OCI-LY1 (cell line): ENCODE measurements around the gene CD300E.

ENCODE experiments used
- H2AFZ ChIP-seq: fragments of 200-600 bp; sonication (generic), shearing (Covaris generic); 2 replicates; pipeline ENCODE4 v1.6.0; 2014; ENCODE audit warnings: antibody characterized with exemption, mild to moderate bottlenecking, low read length
- H3F3A ChIP-seq: fragments of 200-600 bp; sonication (generic), shearing (Covaris generic); 2 replicates; pipeline ENCODE4 v1.6.0; 2014; ENCODE audit warnings: mild to moderate bottlenecking, antibody characterized with exemption, low read length, moderate library complexity; ENCODE audit not compliant: insufficient read depth
- H3K27ac ChIP-seq: fragments of 200-600 bp; sonication (generic); 2 replicates; pipeline ENCODE4 v1.5.1; 2014; ENCODE audit warnings: low read length, mixed run types, mild to moderate bottlenecking, low read depth; ENCODE audit not compliant: poor library complexity, severe bottlenecking
- H3K27me3 ChIP-seq: fragments of 200-600 bp; sonication (generic); 2 replicates; pipeline ENCODE4 v1.6.0; 2014; ENCODE audit warnings: antibody characterized with exemption, mild to moderate bottlenecking, low read length, moderate library complexity; ENCODE audit not compliant: insufficient read depth
- H3K36me3 ChIP-seq: fragments of 200-600 bp; sonication (generic); 2 replicates; pipeline ENCODE4 v1.6.1; 2014; ENCODE audit warnings: mild to moderate bottlenecking, antibody characterized with exemption, low read length, moderate library complexity, mixed read lengths; ENCODE audit not compliant: insufficient read depth
- H3K4me1 ChIP-seq: fragments of 200-600 bp; sonication (generic); 2 replicates; pipeline ENCODE4 v1.5.1; 2014; ENCODE audit warnings: mild to moderate bottlenecking, low read length, moderate library complexity; ENCODE audit not compliant: insufficient read depth, severe bottlenecking
- H3K4me2 ChIP-seq: fragments of 200-600 bp; sonication (generic), shearing (Covaris generic); 2 replicates; pipeline ENCODE4 v1.6.1; 2014; ENCODE audit warnings: low read length
- H3K4me3 ChIP-seq: fragments of 200-600 bp; sonication (generic); 2 replicates; pipeline ENCODE4 v1.5.1; 2014; ENCODE audit warnings: low read length, low read depth, mild to moderate bottlenecking, mixed read lengths; ENCODE audit not compliant: poor library complexity, severe bottlenecking
- H3K79me2 ChIP-seq: fragments of 200-600 bp; shearing (Covaris generic); 2 replicates; pipeline ENCODE4 v1.6.1; 2016; ENCODE audit warnings: mixed run types, low read length, mixed read lengths; ENCODE audit not compliant: insufficient read depth
- H3K9ac ChIP-seq: fragments of 200-600 bp; sonication (generic), shearing (Covaris generic); 2 replicates; pipeline ENCODE4 v1.6.1; 2014; ENCODE audit warnings: mild to moderate bottlenecking, low read length, mixed read lengths
- H3K9me2 ChIP-seq: fragments of 200-600 bp; sonication (generic), shearing (Covaris generic); 2 replicates; pipeline ENCODE4 v1.6.1; 2014; ENCODE audit warnings: low read depth, mild to moderate bottlenecking, low read length, mixed read lengths
- H3K9me3 ChIP-seq: fragments of 200-600 bp; shearing (Covaris generic); 2 replicates; pipeline ENCODE4 v1.6.1; 2014; ENCODE audit warnings: low read length, mixed read lengths
- H4K20me1 ChIP-seq: fragments of 200-600 bp; sonication (generic), shearing (Covaris generic); 2 replicates; pipeline ENCODE4 v1.6.0; 2016; ENCODE audit warnings: mild to moderate bottlenecking, low read length; ENCODE audit not compliant: insufficient read depth
- CTCF ChIP-seq: fragments of 200-600 bp; sonication (generic), shearing (Covaris generic); IDR thresholded peaks from 2 replicates; pipeline ENCODE4 v1.5.1; 2017; ENCODE audit warnings: mild to moderate bottlenecking, antibody characterized with exemption, low read length, moderate library complexity, mixed read lengths
- EZH2 ChIP-seq: fragments of 200-600 bp; sonication (generic), shearing (Covaris generic); IDR thresholded peaks from 2 replicates; pipeline ENCODE4 v1.8.0; 2017; ENCODE audit warnings: borderline replicate concordance, mixed run types, mild to moderate bottlenecking, antibody characterized with exemption, low read length, moderate library complexity, mixed read lengths

The CD300E gene

GRCh38 chr17:74654742-74655141 is 31.2 kb upstream of the CD300E start:
- Histone ChIP-seq H3K4me1 (no peaks in the 10 kb centered on the region), H4K20me1 (no peaks in the 10 kb centered on the region), H3K9ac (no peak overlapping the region), H3K36me3 (no peaks in the 10 kb centered on the region), H3K27ac (no peak overlapping the region), H3K4me3 (no peak overlapping the region), H3F3A (no peaks in the 10 kb centered on the region), H3K9me2 (no peaks in the 10 kb centered on the region), H3K79me2 (no peaks in the 10 kb centered on the region), H3K9me3 (no peaks in the 10 kb centered on the region), H3K27me3 (no peaks in the 10 kb centered on the region), H3K4me2 (no peak overlapping the region), H2AFZ (no peak overlapping the region)
- TF ChIP-seq EZH2 (no peak), CTCF (no peak)

GRCh38 chr17:74652020-74652419 is 28.5 kb upstream of the CD300E start:
- H3K9me3 ChIP-seq = no peaks in the 10 kb centered on the region
- H3K4me1 ChIP-seq = no peaks in the 10 kb centered on the region
- no peak for TF ChIP-seq EZH2
- TF ChIP-seq CTCF = no peak
- H3K4me2 ChIP-seq = no peak overlapping the region
- H3K27ac ChIP-seq = no peak overlapping the region
- no peak overlapping the region for H2AFZ ChIP-seq
- H3K4me3 ChIP-seq = no peak overlapping the region
- H3K9me2 ChIP-seq = no peaks in the 10 kb centered on the region
- H3K79me2 ChIP-seq = no peaks in the 10 kb centered on the region
- H3K9ac ChIP-seq = no peak overlapping the region
- 0 out of 2 replicates have a peak, but pooled peaks cover 3% of the 10 kb centered on the region for H3K27me3 ChIP-seq
- H4K20me1 ChIP-seq = no peaks in the 10 kb centered on the region
- no peaks in the 10 kb centered on the region for H3F3A ChIP-seq
- no peaks in the 10 kb centered on the region for H3K36me3 ChIP-seq

GRCh38 chr17:74649909-74650308 is 26.4 kb upstream of the CD300E start:
- no peaks in the 10 kb centered on the region for H3K79me2 ChIP-seq
- H3K27me3 ChIP-seq = 0 out of 2 replicates have a peak, but pooled peaks cover 3% of the 10 kb centered on the region
- H3K27ac ChIP-seq = no peak overlapping the region
- no peaks in the 10 kb centered on the region for H3K4me1 ChIP-seq
- no peaks in the 10 kb centered on the region for H3K9me2 ChIP-seq
- no peak for TF ChIP-seq EZH2
- no peak overlapping the region for H2AFZ ChIP-seq
- H3K4me3 ChIP-seq = no peak overlapping the region
- no peaks in the 10 kb centered on the region for H4K20me1 ChIP-seq
- no peaks in the 10 kb centered on the region for H3K9me3 ChIP-seq
- no peak overlapping the region for H3K9ac ChIP-seq
- no peak overlapping the region for H3K4me2 ChIP-seq
- no peaks in the 10 kb centered on the region for H3K36me3 ChIP-seq
- no peaks in the 10 kb centered on the region for H3F3A ChIP-seq
